RWPE1 (cell line): ENCODE measurements around the gene TTLL10.
A peak's percentile ranks its signal among the peaks of the same experiment; 100 is the strongest.

ENCODE experiments used
- CTCF ChIA-PET: fragments of 350-600 bp; sonication (Branson Sonifier 250); formaldehyde crosslinking; extraction: SDS; loops from one replicate; lab custom pipeline; 2021; lab: Yijun Ruan, JAX
- POLR2A ChIA-PET: fragments of 400-600 bp; formaldehyde crosslinking; extraction: SDS; loops from one replicate; lab custom pipeline; 2020; ENCODE audit warnings: antibody characterized with exemption; ENCODE audit not compliant: low non-redundant PET; lab: Yijun Ruan, JAX
- DNase-seq: peaks from one replicate; pipeline ENCODE4 v3.0.0; 2012; ENCODE audit warnings: low spot score
- H3K27ac ChIP-seq: fragments of 450-650 bp; 2 replicates; pipeline ENCODE4 v1.5.1; 2017
- CTCF ChIP-seq: fragments of 450-650 bp; conservative IDR thresholded peaks from 2 replicates; pipeline ENCODE4 v1.5.1; 2017; ENCODE audit warnings: low read depth, mild to moderate bottlenecking

The TTLL10 gene

GRCh38 chr1:1236945-1237873, 63.5 kb downstream of the TTLL10 start:
- DNase-seq: no peak
- CTCF ChIA-PET: interaction anchor here (0.6 to 2.7 kb wide), 2 partner anchors 115 to 308 kb away, joined by 3 to 8 read pairs; no protein-coding TSS in a partner anchor
- POLR2A ChIA-PET: interaction anchor here (0.9 kb wide), 1 partner anchor 9 kb away, joined by 3 read pairs; no protein-coding TSS in a partner anchor

GRCh38 chr1:1237874-1238701, 64.4 kb downstream of the TTLL10 start:
- no peak for TF ChIP-seq CTCF
- CTCF ChIA-PET: interaction anchor here (1.7 to 2.7 kb wide), 2 partner anchors 53 to 116 kb away, joined by 8 to 11 read pairs; no protein-coding TSS in a partner anchor
- peak overlapping the region; percentile 81 for H3K27ac ChIP-seq
- DNase-seq: no peak
- POLR2A ChIA-PET: interaction anchor here (0.9 kb wide), 1 partner anchor 8 kb away, joined by 3 read pairs; no protein-coding TSS in a partner anchor

More at GRCh38 chr1:1236945-1237873, 63.5 kb downstream of the TTLL10 start:
- peak overlapping the region; percentile 81 for H3K27ac ChIP-seq
- no peak for TF ChIP-seq CTCF

- ChIA-PET CTCF (interaction anchor here (1.2 to 1.7 kb wide), 2 partner anchors 53 to 117 kb away, joined by 6 to 11 read pairs; no protein-coding TSS in a partner anchor), POLR2A (no interaction called here)
- DNase-seq: no peak
- H3K27ac ChIP-seq: peak overlapping the region; percentile 81
- no peak for TF ChIP-seq CTCF
These were observed 65.1 kb downstream of the TTLL10 start for GRCh38 chr1:1238702-1239178.

GRCh38 chr1:1239227-1239613, 65.5 kb downstream of the TTLL10 start:
- POLR2A ChIA-PET: interaction anchor here (1.1 kb wide), 1 partner anchor 12 kb away, joined by 4 read pairs; no protein-coding TSS in a partner anchor
- CTCF ChIA-PET: interaction anchor here (0.5 to 1.7 kb wide), 4 partner anchors 16 to 117 kb away, joined by 3 to 11 read pairs (median 6); no protein-coding TSS in a partner anchor
- H3K27ac ChIP-seq: peak overlapping the region; percentile 21; the same call in 1 of the 2 replicates
- TF ChIP-seq CTCF: no peak
- no peak for DNase-seq

- POLR2A ChIA-PET: interaction anchor here (1.1 kb wide), 1 partner anchor 11 kb away, joined by 4 read pairs; no protein-coding TSS in a partner anchor
- no peak for TF ChIP-seq CTCF
- CTCF ChIA-PET: interaction anchor here (0.5 to 1.7 kb wide), 5 partner anchors 10 to 118 kb away, joined by 3 to 11 read pairs (median 6); no protein-coding TSS in a partner anchor
- H3K27ac ChIP-seq: peak overlapping the region; percentile 21; the same call in 1 of the 2 replicates
- no peak for DNase-seq
These were observed 66.1 kb downstream of the TTLL10 start for GRCh38 chr1:1239614-1240347.
